ENCODE results near the gene CD300H. TPM values are rescaled to one million over a fixed set of nuclear protein-coding genes. Genes with fewer than 3 reads are reported as not detected.
"Not testable (repeated sequence)": the region's sequence is repeated elsewhere in the genome, so short reads cannot be mapped to it uniquely, and the experiment has no call there.

CD300H gene
- polyA plus RNA-seq, 12 donors: 0.32 to 0.37 TPM; not detected in 10

DNA sequence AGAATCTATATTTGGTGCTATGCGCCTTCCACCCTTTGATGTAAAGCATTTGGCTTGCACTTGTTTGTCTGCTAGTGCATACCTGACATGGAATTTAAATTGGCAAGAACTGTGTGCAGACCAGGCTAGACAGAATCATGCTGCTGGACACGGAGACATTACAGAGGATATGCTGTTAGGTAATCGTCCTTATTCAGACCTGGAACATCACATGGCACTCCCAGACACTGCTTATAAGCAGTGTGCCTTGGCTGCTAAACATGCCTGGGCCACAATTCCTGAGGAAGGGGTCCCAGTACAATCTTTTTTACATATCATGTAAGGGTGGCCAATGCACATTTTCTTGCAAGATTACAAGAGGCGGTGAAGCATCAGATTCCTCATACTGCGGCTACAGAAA lies 18.4 kb upstream of the CD300H start:
- no peak for DNase-seq

GRCh38 chr17:74584292-74585060 lies 17.2 kb upstream of the CD300H start:
- no peak for DNase-seq

DNA sequence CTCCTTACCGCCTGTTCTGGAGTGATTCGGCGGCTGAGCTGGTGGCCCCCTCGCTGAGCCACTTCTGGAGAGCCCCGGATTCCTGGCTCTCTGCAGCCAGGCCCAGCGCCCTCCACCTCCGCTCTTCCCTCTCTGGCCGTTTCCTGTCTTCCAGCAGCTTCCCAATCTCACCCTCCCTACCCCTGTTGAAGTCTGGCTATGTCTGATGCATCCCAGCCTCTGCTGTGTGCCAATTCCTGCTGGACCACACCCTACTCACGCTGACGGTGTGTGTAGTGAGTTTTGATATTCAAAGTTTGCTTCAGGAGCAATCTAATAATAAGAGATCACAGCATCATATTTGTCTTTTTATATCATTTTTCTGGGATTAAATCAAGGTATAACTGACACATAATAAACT lies 15.3 kb upstream of the CD300H start:
- DNase-seq: no peak

DNA sequence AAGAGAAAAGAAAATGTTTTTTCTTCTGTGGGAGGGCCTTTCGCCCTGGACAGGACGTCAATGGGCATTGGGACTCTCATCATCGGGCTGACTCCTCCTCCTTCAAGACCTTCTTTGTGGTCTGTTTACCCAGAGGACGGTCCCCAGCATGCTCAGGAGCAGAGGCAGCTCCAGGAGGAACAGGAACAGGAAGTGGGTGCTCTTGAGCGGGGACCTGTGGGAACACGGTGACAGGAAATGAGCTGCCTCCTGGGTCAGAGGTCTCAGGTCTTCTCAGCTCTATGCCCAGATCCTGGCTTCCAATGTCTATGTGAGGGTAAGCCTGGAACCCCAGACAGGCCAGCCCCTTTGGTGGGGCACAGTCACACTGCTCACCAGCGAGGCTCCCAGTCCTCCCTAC lies 12.6 kb upstream of the CD300H start:
- no peak for DNase-seq

GRCh38 chr17:74578979-74579378 lies 11.7 kb upstream of the CD300H start:
- no peak for DNase-seq

- DNase-seq: no peak
Observed at GRCh38 chr17:74574489-74575142, 7.3 kb upstream of the CD300H start.

DNA sequence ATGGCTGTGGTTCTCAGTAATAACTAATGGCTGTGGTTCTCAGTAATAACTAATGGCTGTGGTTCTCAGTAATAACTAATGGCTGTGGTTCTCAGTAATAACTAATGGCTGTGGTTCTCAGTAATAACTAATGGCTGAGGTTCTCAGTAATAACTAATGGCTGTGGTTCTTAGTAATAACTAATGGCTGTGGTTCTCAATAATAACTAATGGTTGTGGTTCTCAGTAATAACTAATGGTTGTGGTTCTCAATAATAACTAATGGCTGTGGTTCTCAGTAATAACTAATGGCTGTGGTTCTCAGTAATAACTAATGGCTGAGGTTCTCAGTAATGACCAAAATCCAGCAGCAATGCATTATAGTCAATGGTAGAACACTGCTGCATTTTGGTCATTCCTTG lies 6.3 kb upstream of the CD300H start:
- DNase-seq: not testable (repeated sequence)

DNA sequence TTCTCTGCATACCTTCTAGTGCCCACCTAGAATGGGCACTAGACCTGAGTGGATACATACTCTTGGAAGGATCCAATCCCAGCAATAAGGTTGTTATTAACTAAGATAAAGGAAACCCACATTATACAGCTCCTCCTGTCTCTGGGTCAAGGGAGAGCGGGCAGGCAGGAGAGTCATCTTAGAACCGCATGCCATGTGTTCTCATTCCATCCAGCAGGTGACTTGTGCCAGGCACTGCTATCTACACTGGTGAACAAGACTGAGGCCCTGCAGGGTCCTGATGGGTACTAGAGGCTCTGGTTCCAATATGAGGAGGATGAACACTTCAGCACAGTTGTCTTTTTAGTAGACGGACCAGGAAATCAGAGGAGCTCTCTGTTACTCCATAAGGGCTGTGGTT lies 5.9 kb upstream of the CD300H start:
- no peak for DNase-seq

- DNase-seq: no peak
Observed at GRCh38 chr17:74571621-74572270, 4.4 kb upstream of the CD300H start.

- DNase-seq: peak; percentile 11
Observed at GRCh38 chr17:74569020-74570003, 2.0 kb upstream of the CD300H start.

DNA sequence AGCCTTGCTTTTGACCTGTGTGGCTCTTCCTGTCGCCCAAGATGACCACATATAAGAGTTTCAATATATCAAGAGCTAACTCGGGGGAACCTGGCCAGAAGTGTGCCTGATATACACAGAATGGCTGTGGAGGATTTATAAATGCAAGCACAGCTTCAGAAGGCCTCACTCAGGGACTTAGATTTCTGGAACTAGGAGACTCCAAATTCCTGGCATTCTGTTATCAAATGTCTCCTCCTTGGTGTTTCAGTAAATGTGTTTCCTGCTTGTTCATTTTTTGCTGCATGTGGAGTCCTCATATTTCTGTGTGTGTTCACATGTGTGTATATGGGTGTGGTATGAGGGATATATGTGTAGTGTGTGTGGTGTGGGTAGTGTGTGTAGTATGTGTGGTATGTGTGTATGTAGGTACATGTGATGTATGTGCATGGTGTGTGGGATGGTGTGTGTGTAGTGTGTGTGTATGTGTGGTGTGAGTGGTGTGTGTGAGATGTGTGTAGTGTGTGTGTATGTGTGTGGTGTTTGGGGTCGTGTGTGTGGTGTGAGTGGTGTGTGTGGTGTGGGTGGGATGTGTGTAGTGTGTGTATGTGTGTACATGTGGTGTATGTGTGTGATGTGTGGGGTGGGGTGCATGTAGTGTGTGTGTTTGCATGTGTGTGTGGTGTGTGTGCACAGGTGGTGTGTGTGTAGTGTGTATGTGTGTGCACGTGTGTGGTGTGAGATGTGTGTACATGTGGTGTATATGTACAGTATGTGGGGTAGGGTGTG lies 981 bp upstream of the CD300H start:
- no peak for DNase-seq

DNA sequence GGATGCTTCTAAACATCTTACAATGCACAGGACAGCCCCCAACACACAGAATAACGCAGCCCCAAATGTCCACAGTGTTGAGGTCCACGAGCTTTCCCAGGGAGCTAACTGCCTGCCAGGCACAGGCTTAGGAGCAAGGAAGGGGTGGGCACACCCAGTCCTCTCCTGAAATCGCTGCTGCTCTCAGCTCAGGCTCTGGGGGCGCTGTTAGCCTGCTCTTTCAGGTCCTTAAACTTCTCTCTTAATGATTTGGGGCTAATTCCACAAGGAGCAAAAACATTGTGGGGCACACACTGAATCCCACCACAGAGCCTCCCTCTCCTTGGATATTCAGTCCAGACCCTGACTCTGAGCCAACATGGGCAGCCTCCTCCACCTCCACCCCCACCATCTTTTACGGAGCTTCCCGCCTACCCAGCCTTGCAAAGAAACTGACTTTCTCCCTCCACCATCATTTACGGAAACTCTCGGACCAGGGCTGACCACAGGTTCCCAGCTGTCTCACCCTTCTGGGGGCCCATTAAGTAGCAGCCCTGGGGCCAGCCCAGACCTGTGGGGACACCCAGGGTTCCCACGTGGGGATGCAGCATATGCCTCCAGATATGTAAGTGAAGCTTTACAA lies 1.1 kb downstream of the CD300H start:
- no peak for DNase-seq

GRCh38 chr17:74565126-74565525 lies 2.2 kb downstream of the CD300H start:
- no peak for DNase-seq

DNA sequence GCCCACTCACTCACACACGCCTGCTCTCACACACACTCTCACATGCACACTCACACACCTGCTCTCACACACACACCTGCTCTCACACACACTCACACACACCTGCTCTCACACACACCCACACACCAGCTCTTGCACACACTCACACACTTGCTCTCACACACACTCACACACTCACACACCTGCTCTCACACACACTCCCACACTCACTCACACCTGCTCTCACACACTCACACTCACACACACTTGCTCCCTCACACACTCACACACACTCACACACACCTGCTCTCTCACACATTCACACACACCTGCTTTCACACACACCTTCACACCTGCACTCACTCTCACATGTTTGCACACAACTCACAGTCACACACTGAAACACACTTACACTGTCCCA lies 4.0 kb downstream of the CD300H start:
- DNase-seq: no peak

DNA sequence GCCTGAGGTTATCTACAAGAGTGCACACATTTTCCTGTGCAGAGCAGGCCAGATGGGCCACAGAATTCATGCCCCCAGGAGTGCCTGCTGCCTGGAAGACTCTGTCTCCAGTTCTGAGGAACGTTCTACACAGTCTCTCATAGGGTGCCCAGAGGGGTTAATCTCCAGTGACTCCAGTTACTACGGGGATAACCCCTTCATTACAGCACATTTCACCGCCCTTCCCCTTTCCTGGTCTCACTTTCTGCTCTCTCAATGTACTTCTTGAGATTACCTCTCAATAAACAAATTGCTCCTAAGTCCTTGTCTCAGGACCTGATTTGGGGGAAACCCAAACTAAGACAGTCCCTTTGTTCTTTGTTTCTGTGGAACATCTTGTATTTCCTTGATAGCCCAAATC lies 5.7 kb downstream of the CD300H start:
- DNase-seq: no peak

DNA sequence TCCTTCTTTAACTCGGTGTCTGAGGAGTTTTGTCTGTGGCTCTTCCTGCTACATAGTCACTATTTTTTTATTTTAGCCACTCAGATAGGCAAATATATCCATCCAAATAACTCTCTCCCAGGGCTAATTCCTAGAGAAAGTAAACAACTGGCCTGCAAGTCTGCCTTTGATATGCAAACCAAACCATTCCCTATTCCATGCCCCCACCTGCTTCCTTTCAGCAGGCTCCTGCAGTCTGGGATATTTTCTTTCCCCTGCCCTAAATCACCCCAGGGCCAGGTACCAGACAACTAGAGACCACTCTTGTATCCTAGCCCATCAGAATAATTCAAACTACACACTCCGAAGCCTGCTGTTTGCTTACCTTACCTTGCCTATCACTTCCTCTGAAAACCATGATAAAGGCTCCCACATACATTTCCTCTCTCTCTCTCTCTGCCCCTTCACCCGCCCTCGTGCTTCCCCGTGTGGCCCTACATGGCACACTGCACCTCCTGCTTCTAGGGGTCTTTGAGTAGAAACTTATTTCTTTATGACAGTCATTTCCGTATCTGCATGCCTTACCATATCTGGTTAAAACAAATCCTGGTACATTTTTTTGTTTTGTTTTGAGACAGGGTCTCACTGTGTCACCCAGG lies 8.3 kb downstream of the CD300H start:
- DNase-seq: no peak

DNA sequence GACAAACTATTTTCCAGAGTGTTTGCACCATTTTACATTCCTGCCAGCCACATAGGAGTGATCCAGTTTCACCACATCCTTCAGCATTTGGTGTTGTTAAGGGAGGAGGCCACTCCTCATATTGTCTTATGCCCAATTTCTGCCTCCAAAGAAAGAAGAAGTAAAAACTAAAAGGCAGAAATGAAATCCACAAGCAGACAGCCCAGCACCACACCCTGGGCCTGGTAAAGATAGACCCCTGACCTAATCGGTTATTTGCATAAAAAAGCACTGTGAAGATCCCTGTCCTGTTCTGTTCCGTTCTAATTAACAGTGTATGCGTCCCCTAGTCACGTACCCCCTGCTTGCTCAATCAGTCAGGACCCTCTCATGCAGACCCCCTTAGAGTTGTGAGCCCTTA lies 8.9 kb downstream of the CD300H start:
- not testable (repeated sequence) for DNase-seq

DNA sequence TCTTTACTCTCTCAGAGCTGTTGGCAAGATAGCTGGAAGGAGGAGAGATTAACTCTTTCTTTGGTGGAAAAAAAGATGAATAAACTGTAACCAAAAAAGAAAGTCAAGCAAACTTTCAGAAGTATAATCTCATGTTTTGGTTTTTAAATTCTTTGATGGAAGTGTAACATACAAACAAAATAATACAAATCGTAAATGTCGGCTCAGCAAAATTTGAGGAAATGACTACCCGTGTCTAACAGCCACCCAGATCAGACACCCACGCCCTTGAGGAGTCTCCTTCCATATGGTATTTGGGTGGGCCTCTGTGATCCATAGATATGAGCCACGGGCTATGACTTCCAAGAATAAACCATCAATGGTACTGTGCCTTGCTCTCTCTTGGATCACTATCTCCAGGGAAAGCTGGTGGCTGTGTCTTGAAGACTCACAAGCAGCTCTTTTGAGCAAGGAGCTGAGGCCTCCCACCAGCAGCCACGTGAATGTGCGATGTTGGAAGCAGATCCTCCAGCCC lies 11.8 kb downstream of the CD300H start:
- no peak for DNase-seq

DNA sequence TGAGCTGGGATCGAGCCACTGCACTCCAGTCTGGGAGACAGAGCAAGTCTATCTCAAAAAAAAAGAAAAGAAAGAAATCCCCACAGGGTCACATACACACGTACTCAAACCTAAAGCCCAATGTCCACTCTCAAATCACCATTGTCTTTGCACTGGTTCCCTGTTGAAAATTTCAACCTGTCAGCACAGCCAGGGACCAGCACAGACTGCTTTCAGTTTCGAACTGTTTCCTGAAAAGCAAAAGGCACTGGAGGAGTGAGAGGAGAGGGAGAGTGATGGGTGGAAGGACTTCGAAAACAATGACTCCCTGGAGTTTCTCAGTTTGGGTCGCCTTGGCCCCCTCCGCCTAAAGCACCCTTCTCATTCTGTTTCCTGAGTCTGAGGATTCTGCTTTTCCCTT lies 12.4 kb downstream of the CD300H start:
- DNase-seq: no peak

- no peak for DNase-seq
Observed at GRCh38 chr17:74552037-74552436, 15.3 kb downstream of the CD300H start.
